ENCODE results near the gene NLGN1. TPM values are rescaled to one million over a fixed set of nuclear protein-coding genes. Genes with fewer than 3 reads are reported as not detected.
"Not testable (repeated sequence)": the region's sequence is repeated elsewhere in the genome, so short reads cannot be mapped to it uniquely, and the experiment has no call there.

The NLGN1 gene
- total RNA-seq, 1 experiment from 2014 or later, result 3.2 TPM

DNA sequence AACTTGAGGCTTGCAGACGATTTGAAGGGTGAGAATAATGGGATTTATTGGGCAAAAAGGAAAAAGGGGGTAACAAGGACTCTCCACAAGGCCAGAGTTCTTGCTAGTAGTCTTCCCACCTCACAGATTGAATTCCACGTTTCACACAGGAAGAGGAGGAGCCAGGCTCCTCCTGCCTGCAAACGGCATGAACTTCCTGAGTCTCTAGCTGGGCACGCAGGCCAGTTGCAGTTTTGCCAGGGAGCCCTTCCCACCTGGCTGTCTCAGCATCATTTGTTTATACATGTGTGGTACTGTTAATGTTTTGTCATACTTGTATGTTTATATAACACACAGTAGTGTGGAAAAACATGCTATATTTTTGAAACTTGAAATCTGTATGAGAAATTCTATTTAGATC, 155.0 kb downstream of the NLGN1 start:
- no peaks in the 10 kb centered on the region for H3K27me3 ChIP-seq (replicated peaks)
- H3K36me3 ChIP-seq, result no peaks in the 10 kb centered on the region
- no peaks in the 10 kb centered on the region for H3K4me1 ChIP-seq (replicated peaks)
- H3K9me3 ChIP-seq (replicated peaks), result no peaks in the 10 kb centered on the region
- H3K27ac ChIP-seq, result no peak overlapping the region
- DNase-seq (ENCODE audit: low read depth in 1 of 2, low spot score in 2 of 2), result no peak
- H3K4me3 ChIP-seq, result no peak overlapping the region

DNA sequence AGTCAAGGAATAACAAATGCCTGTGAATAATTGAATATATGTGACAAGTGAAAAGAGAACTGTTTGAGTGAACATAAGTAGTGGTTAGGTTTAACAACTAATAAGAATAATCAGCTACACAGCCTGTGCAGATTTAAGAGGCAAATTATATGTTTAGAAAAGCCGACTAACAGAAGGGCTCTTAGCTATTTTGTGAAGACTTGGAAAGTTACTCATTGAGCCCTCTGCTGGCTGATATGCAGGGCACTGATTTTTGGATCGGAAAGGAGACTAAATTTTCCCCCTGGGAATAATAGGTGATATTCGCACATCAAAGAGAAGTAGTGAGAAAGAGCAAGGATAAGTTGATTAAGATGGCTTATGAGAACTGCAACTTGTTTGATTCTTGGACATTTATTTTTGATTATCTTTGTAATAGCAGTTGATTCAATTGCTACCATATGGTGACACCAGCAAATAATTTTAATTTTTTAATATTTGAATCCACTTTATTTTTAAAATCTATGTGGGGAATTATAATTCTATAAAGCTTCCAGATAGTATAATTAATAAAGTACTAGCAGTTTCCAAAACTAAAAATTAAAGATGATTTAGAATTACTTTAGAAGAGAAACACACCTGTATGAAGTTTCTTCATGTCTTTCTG, 156.2 kb downstream of the NLGN1 start:
- Histone ChIP-seq H3K4me3 (no peak overlapping the region), H3K4me1 (replicated peaks) (no peaks in the 10 kb centered on the region), H3K9me3 (replicated peaks) (no peaks in the 10 kb centered on the region), H3K36me3 (no peaks in the 10 kb centered on the region), H3K27ac (no peak overlapping the region), H3K27me3 (replicated peaks) (no peaks in the 10 kb centered on the region)
- peak in 1 of 2 experiments; percentile 8 for DNase-seq (ENCODE audit: low read depth in 1 of 2, low spot score in 2 of 2)

DNA sequence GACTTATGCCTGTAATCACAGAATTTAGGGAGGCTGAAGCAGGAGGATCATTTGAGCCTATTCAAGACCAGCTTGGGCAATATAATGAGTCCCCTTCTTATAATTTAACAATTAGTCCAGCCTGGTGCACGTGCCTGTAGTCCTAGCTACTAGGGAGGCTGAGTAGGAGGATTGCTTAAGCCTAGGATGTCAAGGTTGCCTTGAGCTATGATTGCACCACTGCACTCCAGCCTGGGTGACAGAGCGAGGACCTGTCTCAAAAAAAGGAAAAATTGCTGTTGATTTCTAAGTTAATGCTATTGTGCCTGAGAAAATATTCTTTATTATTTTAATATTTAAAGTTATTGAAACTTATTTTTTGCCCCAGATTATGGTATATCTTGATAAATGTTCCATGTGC, 159.0 kb downstream of the NLGN1 start:
- H3K27me3 ChIP-seq (replicated peaks), result no peaks in the 10 kb centered on the region
- H3K4me1 ChIP-seq (replicated peaks), result no peaks in the 10 kb centered on the region
- no peak for DNase-seq (ENCODE audit: low read depth in 1 of 2, low spot score in 2 of 2)
- H3K9me3 ChIP-seq (replicated peaks), result no peaks in the 10 kb centered on the region
- no peak overlapping the region for H3K27ac ChIP-seq
- H3K4me3 ChIP-seq, result no peak overlapping the region
- no peaks in the 10 kb centered on the region for H3K36me3 ChIP-seq

DNA sequence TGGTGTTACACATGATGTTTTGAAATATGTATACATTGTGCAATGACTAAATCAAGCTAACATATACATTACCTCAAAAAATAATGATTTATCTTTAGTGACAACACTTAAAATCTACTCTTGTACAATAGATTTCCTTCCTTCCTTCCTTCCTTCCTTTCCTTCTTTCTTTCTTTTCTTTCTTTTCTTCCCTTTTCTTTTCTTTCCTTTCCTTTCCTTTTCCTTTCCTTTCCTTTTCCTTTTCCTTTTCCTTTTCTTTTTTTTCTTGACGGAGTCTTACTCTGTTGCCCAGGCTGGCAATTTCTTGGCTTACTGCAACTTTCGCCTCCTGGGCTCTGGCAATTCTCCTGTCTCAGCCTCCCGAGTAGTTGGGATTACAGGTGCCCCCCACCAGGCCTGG, 170.5 kb downstream of the NLGN1 start:
- Histone ChIP-seq H3K9me3 (replicated peaks) (no peaks in the 10 kb centered on the region), H3K4me3 (no peak overlapping the region), H3K27ac (no peak overlapping the region), H3K4me1 (replicated peaks) (no peaks in the 10 kb centered on the region), H3K36me3 (no peaks in the 10 kb centered on the region), H3K27me3 (replicated peaks) (no peaks in the 10 kb centered on the region)
- no peak for DNase-seq (ENCODE audit: low read depth in 1 of 2, low spot score in 2 of 2)

DNA sequence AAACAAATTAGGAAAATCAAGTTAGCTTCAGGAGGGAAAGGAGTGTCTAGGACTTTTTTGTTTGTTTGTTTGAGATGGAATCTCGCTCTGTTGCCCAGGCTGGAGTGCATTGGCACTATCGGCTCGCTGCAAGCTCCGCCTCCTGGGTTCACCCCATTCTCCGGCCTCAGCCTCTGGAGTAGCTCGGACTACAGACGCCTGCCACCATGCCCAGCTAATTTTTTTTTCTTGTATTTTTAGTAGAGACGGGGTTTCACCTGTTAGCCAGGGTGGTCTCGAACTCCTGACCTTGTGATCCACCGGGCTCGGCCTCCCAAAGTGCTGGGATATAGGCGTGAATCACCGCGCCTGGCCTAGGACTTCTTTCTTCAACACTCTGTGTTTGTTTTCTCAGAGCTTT, 171.1 kb downstream of the NLGN1 start:
- H3K4me3 ChIP-seq, result no peak overlapping the region
- no peak for DNase-seq (ENCODE audit: low read depth in 1 of 2, low spot score in 2 of 2)
- H3K4me1 ChIP-seq (replicated peaks), result no peaks in the 10 kb centered on the region
- H3K36me3 ChIP-seq, result no peaks in the 10 kb centered on the region
- H3K9me3 ChIP-seq (replicated peaks), result no peaks in the 10 kb centered on the region
- no peaks in the 10 kb centered on the region for H3K27me3 ChIP-seq (replicated peaks)
- no peak overlapping the region for H3K27ac ChIP-seq

DNA sequence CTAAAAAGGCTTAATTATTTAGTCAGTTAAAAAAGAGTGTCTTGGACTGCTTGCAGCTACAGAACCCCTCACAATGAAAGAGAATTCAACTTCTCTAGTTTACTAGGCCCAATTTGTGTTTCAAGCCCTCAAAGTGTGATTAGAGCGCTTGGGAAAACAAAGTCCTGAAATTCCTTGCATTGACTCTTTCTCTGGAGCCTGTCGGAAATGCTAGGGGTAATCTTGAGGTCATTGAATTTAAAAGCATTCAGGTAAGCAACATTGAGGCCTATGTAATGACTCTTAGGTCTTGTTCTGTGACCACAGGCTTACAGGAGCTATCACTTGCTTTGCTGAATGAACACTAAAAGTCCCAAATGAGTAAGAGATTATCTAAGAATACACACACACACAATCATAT, 186.0 kb downstream of the NLGN1 start:
- no peaks in the 10 kb centered on the region for H3K4me1 ChIP-seq (replicated peaks)
- H3K4me3 ChIP-seq, result no peak overlapping the region
- no peak overlapping the region for H3K27ac ChIP-seq
- peaks cover 16% of the 10 kb centered on the region for H3K27me3 ChIP-seq (replicated peaks)
- H3K36me3 ChIP-seq, result no peaks in the 10 kb centered on the region
- no peaks in the 10 kb centered on the region for H3K9me3 ChIP-seq (replicated peaks)
- no peak for DNase-seq (ENCODE audit: low read depth in 1 of 2, low spot score in 2 of 2)

DNA sequence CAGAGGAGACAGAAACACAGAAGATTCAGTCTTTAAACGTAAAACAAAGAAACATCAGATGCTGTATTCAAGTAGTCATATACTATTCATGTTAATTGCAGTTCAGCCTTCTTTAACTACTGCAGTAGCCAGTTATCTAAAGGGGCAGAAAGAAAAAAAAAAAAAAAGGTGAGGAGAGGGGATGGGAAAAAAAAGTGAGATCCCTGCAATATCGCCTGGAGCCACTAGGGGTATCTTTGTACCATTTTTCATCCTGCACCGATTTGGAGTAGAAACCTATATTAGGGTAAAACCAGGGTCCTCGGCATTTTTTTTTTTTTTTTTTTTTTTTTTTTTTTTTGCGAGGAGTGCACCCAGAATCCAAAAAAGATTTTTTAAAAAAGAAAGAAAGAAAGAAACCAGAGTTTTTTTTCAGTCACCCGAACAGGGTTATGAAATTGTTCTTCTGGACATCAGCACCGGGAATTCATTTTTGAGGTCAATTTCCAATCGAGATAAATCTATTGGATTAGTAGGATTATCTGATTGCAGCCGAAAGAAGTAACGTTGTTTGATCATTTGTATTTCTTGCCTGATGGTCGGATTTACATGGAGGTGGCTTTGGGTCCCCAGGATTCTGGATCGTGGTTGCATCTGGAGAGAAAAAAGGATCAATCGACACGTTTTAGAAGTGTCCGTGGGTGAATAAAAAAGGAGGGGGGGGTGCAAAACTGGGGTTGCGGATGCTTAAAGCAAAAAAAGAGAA, 186.7 kb downstream of the NLGN1 start:
- Histone ChIP-seq H3K4me3 (peak overlapping the region; percentile 35), H3K27ac (peak overlapping the region; percentile 11; the same call in 1 of the 2 replicates), H3K36me3 (no peaks in the 10 kb centered on the region), H3K4me1 (replicated peaks) (no peaks in the 10 kb centered on the region), H3K27me3 (replicated peaks) (peaks cover 16% of the 10 kb centered on the region), H3K9me3 (replicated peaks) (no peaks in the 10 kb centered on the region)
- DNase-seq (ENCODE audit: low read depth in 1 of 2, low spot score in 2 of 2), result peak in 1 of 2 experiments; percentile 39

DNA sequence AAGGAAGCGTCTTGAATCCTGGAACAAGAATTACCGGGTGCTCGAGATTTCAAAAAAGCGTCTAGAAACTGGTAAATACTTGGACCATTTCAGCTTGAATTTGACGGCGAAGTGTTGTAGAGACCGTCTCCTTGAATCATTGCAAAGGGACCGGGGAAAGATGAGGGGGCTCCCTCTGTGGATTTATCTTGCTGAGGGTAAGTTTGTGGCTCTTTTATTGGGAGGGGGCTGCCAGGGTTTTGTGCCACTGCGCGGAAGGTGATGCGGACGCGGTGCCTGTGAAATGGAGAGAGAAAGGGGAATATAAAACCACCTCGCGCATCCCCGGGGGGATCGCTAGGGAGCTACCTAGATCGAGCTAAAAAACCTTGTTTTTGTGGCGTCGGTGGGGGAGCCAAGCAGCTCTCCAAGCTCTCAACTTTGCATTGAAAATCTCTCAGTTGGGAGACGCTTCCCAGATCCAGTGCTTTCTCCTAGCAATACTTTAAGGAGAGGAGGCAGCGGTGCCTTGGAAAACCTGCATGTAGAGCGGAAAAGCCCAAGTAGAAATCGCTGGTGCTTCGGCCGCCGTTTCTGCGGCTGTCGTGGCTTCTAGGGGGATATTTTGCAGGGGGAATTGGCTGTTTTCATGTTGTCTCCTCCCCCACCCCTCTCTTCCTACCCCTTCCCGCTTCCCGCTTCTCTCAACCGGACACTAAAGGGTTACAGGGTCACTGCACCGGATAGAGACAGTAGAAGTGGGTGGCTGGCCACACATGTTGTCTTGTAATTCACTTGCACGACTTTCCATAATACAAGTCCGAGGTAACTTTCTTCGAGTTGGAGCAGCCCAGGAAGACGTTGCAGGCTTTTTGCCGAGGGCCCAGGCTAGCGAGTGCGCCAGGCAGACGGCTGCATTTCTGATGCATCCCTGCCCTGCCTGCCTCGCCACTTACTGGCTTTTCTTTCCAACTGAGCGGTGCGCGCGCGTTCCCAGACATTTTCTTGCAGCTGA, 187.6 kb downstream of the NLGN1 start:
- no peaks in the 10 kb centered on the region for H3K4me1 ChIP-seq (replicated peaks)
- no peaks in the 10 kb centered on the region for H3K9me3 ChIP-seq (replicated peaks)
- H3K27me3 ChIP-seq (replicated peaks), result peaks cover 16% of the 10 kb centered on the region
- H3K36me3 ChIP-seq, result no peaks in the 10 kb centered on the region
- peak; percentile 46 to 47 for DNase-seq (ENCODE audit: low read depth in 1 of 2, low spot score in 2 of 2)
- H3K4me3 ChIP-seq, result peak overlapping the region; percentile 35
- peak overlapping the region; percentile 11; the same call in 1 of the 2 replicates for H3K27ac ChIP-seq

DNA sequence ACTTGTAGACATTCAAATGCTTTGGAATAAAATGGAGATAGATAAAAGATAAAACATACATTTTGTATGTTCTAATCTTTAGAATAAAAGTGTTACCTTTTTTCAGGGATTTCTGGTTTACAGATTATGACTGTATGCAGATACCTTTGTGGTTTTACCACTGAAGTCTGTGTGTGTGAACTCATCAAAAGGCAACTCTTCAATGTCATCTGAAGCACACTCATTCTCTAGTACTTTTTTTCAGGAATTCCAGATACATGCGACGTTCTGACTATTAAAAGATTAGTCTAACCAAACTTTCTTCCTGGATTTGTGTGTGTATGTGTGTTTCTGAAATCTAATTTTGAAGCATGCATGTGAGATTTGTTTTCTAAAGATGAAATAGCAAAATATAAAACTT, 188.6 kb downstream of the NLGN1 start:
- no peaks in the 10 kb centered on the region for H3K9me3 ChIP-seq (replicated peaks)
- DNase-seq (ENCODE audit: low read depth in 1 of 2, low spot score in 2 of 2), result no peak
- peaks cover 16% of the 10 kb centered on the region for H3K27me3 ChIP-seq (replicated peaks)
- H3K4me1 ChIP-seq (replicated peaks), result no peaks in the 10 kb centered on the region
- H3K36me3 ChIP-seq, result no peaks in the 10 kb centered on the region
- peak overlapping the region; percentile 35 for H3K4me3 ChIP-seq
- no peak overlapping the region for H3K27ac ChIP-seq

DNA sequence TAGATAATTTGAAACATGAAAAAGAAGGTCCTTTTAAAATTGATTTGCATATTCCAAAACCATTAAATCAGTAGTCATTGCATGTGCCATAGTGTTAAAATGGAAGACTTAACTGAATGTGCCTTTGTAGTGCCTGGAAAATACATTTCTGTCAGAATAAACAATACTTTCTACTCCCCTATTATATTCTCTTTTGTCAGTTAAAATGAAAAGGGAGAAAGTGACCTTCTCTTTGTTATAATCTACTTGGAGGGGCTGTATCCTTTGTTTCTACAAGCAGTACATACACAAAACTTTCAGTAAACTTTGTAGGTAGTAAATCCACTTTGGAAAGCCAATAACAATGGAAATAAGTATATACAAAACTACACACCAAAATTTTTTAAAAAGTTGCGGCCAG, 189.5 kb downstream of the NLGN1 start:
- peaks cover 16% of the 10 kb centered on the region for H3K27me3 ChIP-seq (replicated peaks)
- no peak overlapping the region for H3K4me3 ChIP-seq
- no peaks in the 10 kb centered on the region for H3K9me3 ChIP-seq (replicated peaks)
- no peaks in the 10 kb centered on the region for H3K4me1 ChIP-seq (replicated peaks)
- no peak overlapping the region for H3K27ac ChIP-seq
- H3K36me3 ChIP-seq, result no peaks in the 10 kb centered on the region
- no peak for DNase-seq (ENCODE audit: low read depth in 1 of 2, low spot score in 2 of 2)

DNA sequence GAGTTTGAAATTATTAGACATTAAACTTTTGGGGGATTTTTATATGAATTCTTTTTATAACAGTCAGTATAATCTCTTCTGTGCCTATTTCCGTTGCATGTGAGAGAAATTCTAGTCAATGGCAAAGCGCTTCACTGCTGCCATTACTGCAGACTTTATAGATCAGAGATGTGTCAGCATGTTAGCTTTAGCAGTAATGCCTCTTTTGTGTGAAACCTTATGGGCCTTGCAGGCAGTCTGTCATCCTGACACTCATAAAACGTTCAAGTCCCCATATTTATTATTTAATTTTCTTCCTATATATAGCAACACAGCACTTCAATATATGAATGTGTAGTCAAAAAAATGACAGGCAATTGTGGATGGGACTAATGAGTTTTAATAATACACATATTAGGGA, 191.0 kb downstream of the NLGN1 start:
- no peaks in the 10 kb centered on the region for H3K9me3 ChIP-seq (replicated peaks)
- no peak overlapping the region for H3K4me3 ChIP-seq
- H3K36me3 ChIP-seq, result no peaks in the 10 kb centered on the region
- no peak for DNase-seq (ENCODE audit: low read depth in 1 of 2, low spot score in 2 of 2)
- H3K27ac ChIP-seq, result no peak overlapping the region
- H3K27me3 ChIP-seq (replicated peaks), result peaks cover 16% of the 10 kb centered on the region
- H3K4me1 ChIP-seq (replicated peaks), result no peaks in the 10 kb centered on the region

DNA sequence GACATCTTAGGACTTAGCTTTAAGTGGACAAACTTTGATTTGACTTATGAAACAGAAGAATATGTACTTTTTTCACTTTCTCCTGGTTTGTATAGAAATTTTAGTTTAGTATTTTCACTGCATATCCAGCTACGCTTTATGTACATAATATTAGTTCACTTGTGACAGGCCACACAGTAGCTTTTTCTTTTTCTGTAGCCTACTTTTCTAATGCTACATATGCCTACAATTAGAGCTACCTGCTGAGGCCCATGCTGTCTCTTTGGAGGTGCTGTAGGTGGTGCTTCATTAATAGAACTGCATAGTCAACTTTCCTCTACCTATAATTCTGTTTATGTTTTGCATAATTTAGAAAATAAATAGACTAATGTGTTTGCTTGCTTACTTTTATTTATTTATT, 191.6 kb downstream of the NLGN1 start:
- peaks cover 16% of the 10 kb centered on the region for H3K27me3 ChIP-seq (replicated peaks)
- H3K4me3 ChIP-seq, result no peak overlapping the region
- H3K27ac ChIP-seq, result no peak overlapping the region
- no peaks in the 10 kb centered on the region for H3K4me1 ChIP-seq (replicated peaks)
- no peaks in the 10 kb centered on the region for H3K36me3 ChIP-seq
- no peaks in the 10 kb centered on the region for H3K9me3 ChIP-seq (replicated peaks)
- no peak for DNase-seq (ENCODE audit: low read depth in 1 of 2, low spot score in 2 of 2)

DNA sequence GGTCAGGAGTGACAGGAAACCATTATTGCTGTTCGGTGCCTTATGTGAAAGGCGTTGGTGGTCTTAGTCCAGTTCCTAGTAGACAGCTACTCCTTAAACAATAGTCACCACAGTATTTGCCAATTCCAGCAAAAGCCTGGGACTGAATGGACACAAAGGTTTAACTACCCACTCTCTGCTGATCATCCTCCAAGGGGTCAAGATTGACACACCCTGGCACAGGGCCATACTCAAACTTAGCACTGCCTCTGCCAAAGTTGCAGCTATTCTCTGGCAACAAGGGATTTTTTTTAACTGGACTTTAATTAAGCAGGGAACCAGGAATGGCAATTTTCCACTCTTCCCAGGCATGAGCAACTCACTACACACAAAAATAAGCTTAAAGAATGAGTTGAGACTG, 193.9 kb downstream of the NLGN1 start:
- H3K36me3 ChIP-seq, result no peaks in the 10 kb centered on the region
- no peaks in the 10 kb centered on the region for H3K9me3 ChIP-seq (replicated peaks)
- H3K27ac ChIP-seq, result no peak overlapping the region
- peaks cover 4% of the 10 kb centered on the region for H3K27me3 ChIP-seq (replicated peaks)
- H3K4me3 ChIP-seq, result no peak overlapping the region
- no peak for DNase-seq (ENCODE audit: low read depth in 1 of 2, low spot score in 2 of 2)
- H3K4me1 ChIP-seq (replicated peaks), result no peaks in the 10 kb centered on the region

DNA sequence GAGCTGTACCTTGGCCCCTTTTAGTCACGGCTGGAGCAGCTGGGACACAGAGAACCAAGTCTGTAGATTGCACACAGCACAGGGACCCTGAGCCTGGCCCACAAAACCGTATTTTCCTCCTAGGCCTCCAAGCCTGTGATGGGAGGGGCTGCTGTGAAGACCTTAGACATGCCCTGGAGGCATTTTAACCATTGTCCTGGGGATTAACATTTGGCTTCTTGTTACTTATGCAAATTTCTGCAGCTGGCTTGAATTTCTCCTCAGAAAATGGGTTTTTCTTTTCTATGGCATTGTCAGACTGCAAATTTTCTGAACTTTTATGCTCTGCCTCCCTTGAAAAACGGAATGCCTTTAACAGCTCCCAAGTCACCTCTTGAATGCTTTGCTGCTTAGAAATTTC, 197.3 kb downstream of the NLGN1 start:
- not testable (repeated sequence) for H3K4me1 ChIP-seq (replicated peaks); H3K27me3 ChIP-seq (replicated peaks); H3K9me3 ChIP-seq (replicated peaks); H3K4me3 ChIP-seq; H3K36me3 ChIP-seq; H3K27ac ChIP-seq; DNase-seq (ENCODE audit: low read depth in 1 of 2, low spot score in 2 of 2)

Data from SJSA1 (cell line).